ENCODE data around the gene GALNT1.

The GALNT1 gene

GRCh38 chr18:35542356-35542755 lies 39.2 kb upstream of the GALNT1 start:
- no peak overlapping the region for H3K27ac ChIP-seq (ENCODE audit: low read depth, low read length)

GRCh38 chr18:35547008-35547605 lies 34.4 kb upstream of the GALNT1 start:
- H3K4me3 ChIP-seq (ENCODE audit: low read length) = no peak overlapping the region
- H3K27ac ChIP-seq (ENCODE audit: low read depth, low read length) = no peak overlapping the region

More at GRCh38 chr18:35542356-35542755, 39.2 kb upstream of the GALNT1 start:
- Histone ChIP-seq H3K4me1 (ENCODE audit: control insufficient read depth, low read length) (no peaks in the 10 kb centered on the region), H3K4me3 (ENCODE audit: low read length) (no peak overlapping the region), H3K4me2 (ENCODE audit: low read length) (no peak overlapping the region), H4K20me1 (ENCODE audit: control insufficient read depth, insufficient read depth, low read depth, low read length) (no peaks in the 10 kb centered on the region), H3K36me3 (ENCODE audit: control insufficient read depth, low read length) (no peaks in the 10 kb centered on the region), H3K9me3 (ENCODE audit: control insufficient read depth, insufficient read depth, low read length) (no peaks in the 10 kb centered on the region), H3F3A (ENCODE audit: control insufficient read depth, insufficient read depth) (no peaks in the 10 kb centered on the region), H3K9me2 (replicated peaks; ENCODE audit: control insufficient read depth, low read length) (no peaks in the 10 kb centered on the region), H3K79me2 (ENCODE audit: control insufficient read depth, low read length) (no peaks in the 10 kb centered on the region), H3K27me3 (ENCODE audit: control insufficient read depth, low read length) (no peaks in the 10 kb centered on the region)
- TF ChIP-seq CTCF (IDR thresholded peaks at IDR 0.05; ENCODE audit: low read depth, low read length, poor library complexity, severe bottlenecking) (no peak), EZH2phosphoT487 (IDR thresholded peaks at IDR 0.05; ENCODE audit: borderline replicate concordance, low read length) (no peak)

GRCh38 chr18:35549564-35549963 lies 32.0 kb upstream of the GALNT1 start:
- H3F3A ChIP-seq (ENCODE audit: control insufficient read depth, insufficient read depth) = no peaks in the 10 kb centered on the region
- no peaks in the 10 kb centered on the region for H3K9me3 ChIP-seq (ENCODE audit: control insufficient read depth, insufficient read depth, low read length)
- H3K27me3 ChIP-seq (ENCODE audit: control insufficient read depth, low read length) = no peaks in the 10 kb centered on the region
- no peak overlapping the region for H3K27ac ChIP-seq (ENCODE audit: low read depth, low read length)
- TF ChIP-seq CTCF (IDR thresholded peaks at IDR 0.05; ENCODE audit: low read depth, low read length, poor library complexity, severe bottlenecking) (no peak), EZH2phosphoT487 (IDR thresholded peaks at IDR 0.05; ENCODE audit: borderline replicate concordance, low read length) (no peak)
- no peaks in the 10 kb centered on the region for H3K9me2 ChIP-seq (replicated peaks; ENCODE audit: control insufficient read depth, low read length)
- H3K36me3 ChIP-seq (ENCODE audit: control insufficient read depth, low read length) = no peaks in the 10 kb centered on the region
- no peaks in the 10 kb centered on the region for H3K79me2 ChIP-seq (ENCODE audit: control insufficient read depth, low read length)
- H4K20me1 ChIP-seq (ENCODE audit: control insufficient read depth, insufficient read depth, low read depth, low read length) = no peaks in the 10 kb centered on the region
- no peak overlapping the region for H3K4me2 ChIP-seq (ENCODE audit: low read length)
- H3K4me1 ChIP-seq (ENCODE audit: control insufficient read depth, low read length) = no peaks in the 10 kb centered on the region
- H3K4me3 ChIP-seq (ENCODE audit: low read length) = no peak overlapping the region

More at GRCh38 chr18:35547008-35547605, 34.4 kb upstream of the GALNT1 start:
- H3K9me3 ChIP-seq (ENCODE audit: control insufficient read depth, insufficient read depth, low read length) = no peaks in the 10 kb centered on the region
- no peaks in the 10 kb centered on the region for H3K36me3 ChIP-seq (ENCODE audit: control insufficient read depth, low read length)
- no peaks in the 10 kb centered on the region for H3K27me3 ChIP-seq (ENCODE audit: control insufficient read depth, low read length)
- H3K79me2 ChIP-seq (ENCODE audit: control insufficient read depth, low read length) = no peaks in the 10 kb centered on the region
- no peaks in the 10 kb centered on the region for H3K4me1 ChIP-seq (ENCODE audit: control insufficient read depth, low read length)
- H3F3A ChIP-seq (ENCODE audit: control insufficient read depth, insufficient read depth) = no peaks in the 10 kb centered on the region
- TF ChIP-seq EZH2phosphoT487 (IDR thresholded peaks at IDR 0.05; ENCODE audit: borderline replicate concordance, low read length) (no peak), CTCF (IDR thresholded peaks at IDR 0.05; ENCODE audit: low read depth, low read length, poor library complexity, severe bottlenecking) (no peak)
- H3K4me2 ChIP-seq (ENCODE audit: low read length) = no peak overlapping the region
- H3K9me2 ChIP-seq (replicated peaks; ENCODE audit: control insufficient read depth, low read length) = no peaks in the 10 kb centered on the region
- no peaks in the 10 kb centered on the region for H4K20me1 ChIP-seq (ENCODE audit: control insufficient read depth, insufficient read depth, low read depth, low read length)
